Left colon (tissue), 2 donors: Measurements from ENCODE around the gene ZACN. TPM values are rescaled to one million over a fixed set of nuclear protein-coding genes. Genes with fewer than 3 reads are reported as not detected.

ENCODE experiments used
- ATAC-seq: fragments of 200-7000 bp; cut with Tn5 transposase; one replicate; pipeline ENCODE4 v1.9.1; 2020; ENCODE audit warnings: mild to moderate bottlenecking, moderate library complexity
- DNase-seq, 2 donors: peaks; one replicate each; pipeline ENCODE4 v3.0.0-alpha.2; 2020
- intact Hi-C, 2 donors: fragments of 100-400 bp; cut with DNase I in 1 of 2; cut with micrococcal nuclease in 1 of 2; formaldehyde crosslinking; loops; one replicate each; pipeline versions ENCODE4 v1.11.2 to v1.14.0; 2022; cut with DNase I, micrococcal nuclease
- total RNA-seq, 2 donors: library from RNA; stranded (reverse); fragmentation: NEBNext Ultra II Directional; extraction: Animal tissue kit (Norgen Biotek cat#: 25700); gene quantifications; one replicate each; pipeline ENCODE4 v1.2.1, GENCODE V29; 2021
- donor health status: DM: no; HTN: no; CAD: no.
- donor health status: DM: yes; HTN: yes; CAD: no.

Gene ZACN
- total RNA-seq, 2 donors from 2014 or later, result 0.22 TPM; not detected in 1

- DNase-seq, result no peak
- no peak for ATAC-seq
- intact Hi-C loops, result no loop called here
These were observed 11.6 kb downstream of the ZACN start for GRCh38 chr17:76090517-76091129.

- ATAC-seq (no peak), DNase-seq (no peak)
- intact Hi-C loops, result no loop called here
These were observed 12.7 kb downstream of the ZACN start for GRCh38 chr17:76091526-76092286.

GRCh38 chr17:76092526-76093413 is 13.8 kb downstream of the ZACN start:
- no peak for ATAC-seq
- intact Hi-C loops, result no loop called here
- no peak for DNase-seq

GRCh38 chr17:76094046-76094445 is 15.1 kb downstream of the ZACN start:
- DNase-seq, result peak in 1 of 2 donors; percentile 11
- no peak for ATAC-seq
- intact Hi-C loops, result no loop called here

DNA sequence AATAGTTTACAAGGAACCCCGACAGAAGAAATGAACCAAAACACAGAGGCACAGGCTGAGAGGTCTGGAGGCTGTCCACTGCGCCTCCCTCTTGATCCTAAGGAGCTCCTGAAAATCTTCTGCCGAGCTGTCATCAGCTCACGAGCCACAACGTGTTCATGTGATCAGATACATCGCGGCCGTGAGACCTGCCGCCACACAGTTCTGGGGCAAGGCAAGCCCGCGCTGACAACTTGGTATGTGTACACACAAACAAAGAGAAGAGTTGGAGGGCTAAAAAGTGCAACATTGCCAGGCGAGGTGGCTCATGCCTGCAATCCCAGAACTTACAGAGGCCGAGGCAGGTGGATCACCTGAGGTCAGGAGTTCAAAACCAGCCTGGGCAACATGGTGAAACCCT is 17.0 kb downstream of the ZACN start:
- intact Hi-C loops, result no loop called here
- no peak for DNase-seq
- no peak for ATAC-seq

DNA sequence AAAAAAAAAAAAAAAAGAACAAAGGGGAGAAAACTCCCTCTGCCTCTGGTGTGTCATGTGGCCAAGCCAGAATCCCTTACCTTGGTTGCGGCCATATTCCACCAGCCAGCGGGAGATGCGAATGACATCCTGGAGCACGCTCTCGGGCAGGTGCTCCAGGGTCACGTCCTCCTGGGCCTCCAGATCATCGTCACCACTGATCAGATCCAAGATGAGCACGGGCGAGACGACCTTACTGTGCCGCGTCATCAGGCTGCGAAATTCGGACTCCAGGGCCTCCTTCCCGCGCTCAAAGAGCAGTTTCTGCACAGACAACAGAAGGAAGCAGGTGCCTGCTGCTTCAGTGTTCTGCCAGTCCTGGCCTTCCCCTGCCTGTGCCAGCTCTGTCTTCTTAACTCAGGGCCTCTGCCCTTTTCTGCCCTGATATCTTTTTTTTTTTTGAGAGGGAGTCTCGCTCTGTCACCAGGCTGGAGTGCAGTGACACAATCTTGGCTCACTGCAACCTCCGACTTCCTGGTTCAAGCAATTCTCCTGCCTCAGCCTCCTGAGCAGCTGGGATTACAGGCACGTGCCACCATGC is 18.8 kb downstream of the ZACN start:
- DNase-seq (no peak), ATAC-seq (no peak)
- intact Hi-C loops, result no loop called here

DNA sequence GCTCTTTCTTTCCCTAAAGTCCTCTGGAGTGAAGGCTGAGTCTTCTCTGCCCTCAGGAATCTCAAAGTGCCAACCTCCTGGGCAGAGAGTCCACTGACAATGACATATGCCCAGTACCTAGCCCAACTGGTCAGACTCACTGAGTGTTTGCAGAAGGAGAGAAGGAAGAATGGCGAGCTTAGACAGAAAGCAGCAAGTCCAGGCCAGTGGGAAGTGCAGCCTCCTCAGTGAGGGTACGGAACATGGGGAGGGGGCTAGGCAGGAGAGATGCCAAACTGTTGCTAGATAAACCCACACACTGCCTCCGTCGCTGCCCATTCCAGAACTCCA is 23.9 kb downstream of the ZACN start:
- ATAC-seq (peak; percentile 22), DNase-seq (no peak)

GRCh38 chr17:76103274-76104139 is 24.5 kb downstream of the ZACN start, which contains the start of gene EXOC7:
TSS of gene EXOC7 (minus strand) at chr17:76103787. CDS start at chr17:76103692, 95 bp downstream.
- ATAC-seq (peak; percentile 90), DNase-seq (peak; percentile 88 to 93)
- intact Hi-C loops, result no loop called here

More for the DNA sequence above, 23.9 kb downstream of the ZACN start:
- intact Hi-C loops, result no loop called here

DNA sequence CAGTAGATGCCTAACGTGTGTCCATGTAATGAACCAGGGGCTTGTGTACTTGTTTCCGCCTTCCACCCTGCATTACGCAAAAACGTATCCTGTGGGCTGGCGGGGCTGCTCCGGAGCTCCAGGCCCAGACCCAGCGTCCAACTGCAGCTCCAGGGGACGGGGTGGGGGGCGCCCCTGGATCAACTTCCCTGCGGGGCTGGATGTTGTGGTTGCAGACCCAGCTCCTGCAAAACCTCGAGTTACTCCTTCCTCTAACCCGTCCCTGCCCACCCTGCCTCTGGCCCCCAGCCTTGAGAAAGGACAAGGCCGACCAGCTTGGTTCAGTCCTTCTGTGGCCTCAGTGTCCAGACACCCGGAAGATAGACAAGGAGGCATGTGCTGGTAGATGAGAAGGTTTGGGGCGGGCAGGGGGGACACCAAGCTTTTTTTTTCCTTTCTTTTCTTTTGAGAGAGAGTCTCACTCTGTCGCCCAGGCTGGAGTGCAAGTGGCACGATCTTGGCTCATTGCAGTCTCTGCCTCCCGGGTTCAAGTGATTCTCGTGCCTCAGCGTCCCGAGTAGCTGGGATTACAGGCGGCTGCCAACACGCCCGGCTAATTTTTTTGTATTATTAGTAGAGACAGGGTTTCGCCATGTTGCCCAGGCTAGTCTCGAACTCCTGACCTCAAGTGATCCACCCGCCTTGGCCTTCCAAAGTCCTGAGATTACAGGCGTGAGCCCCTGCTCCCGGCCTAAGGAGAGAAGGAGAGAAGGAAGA is 25.3 kb downstream of the ZACN start:
- ATAC-seq, result no peak
- intact Hi-C loops, result no loop called here

GRCh38 chr17:76104896-76105231 is 25.9 kb downstream of the ZACN start:
- ATAC-seq (no peak), DNase-seq (no peak)
- intact Hi-C loops, result no loop called here

More for the DNA sequence above, 25.3 kb downstream of the ZACN start:
- no peak for DNase-seq

GRCh38 chr17:76106703-76107102 is 27.7 kb downstream of the ZACN start:
- no peak for DNase-seq
- intact Hi-C loops, result no loop called here
- ATAC-seq, result no peak

DNA sequence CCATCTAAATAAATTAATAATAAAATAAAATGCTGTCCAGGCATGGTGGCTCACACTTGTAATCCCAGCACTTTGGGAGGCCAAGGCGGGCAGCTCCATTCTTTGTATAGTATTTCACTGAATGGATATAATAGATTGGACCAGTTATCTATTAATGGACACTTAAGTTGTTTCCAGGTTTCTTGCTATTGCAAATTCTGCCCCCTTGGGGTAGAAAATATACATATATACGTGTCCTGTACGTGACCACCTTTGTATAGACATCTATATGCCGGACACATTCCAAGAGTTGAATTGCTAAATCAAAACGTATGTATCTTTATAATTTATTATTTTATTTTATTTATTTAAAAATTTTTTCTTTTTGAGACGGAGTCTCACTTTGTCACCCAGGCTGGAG is 28.5 kb downstream of the ZACN start:
- intact Hi-C loops, result no loop called here
- ATAC-seq (no peak), DNase-seq (no peak)

DNA sequence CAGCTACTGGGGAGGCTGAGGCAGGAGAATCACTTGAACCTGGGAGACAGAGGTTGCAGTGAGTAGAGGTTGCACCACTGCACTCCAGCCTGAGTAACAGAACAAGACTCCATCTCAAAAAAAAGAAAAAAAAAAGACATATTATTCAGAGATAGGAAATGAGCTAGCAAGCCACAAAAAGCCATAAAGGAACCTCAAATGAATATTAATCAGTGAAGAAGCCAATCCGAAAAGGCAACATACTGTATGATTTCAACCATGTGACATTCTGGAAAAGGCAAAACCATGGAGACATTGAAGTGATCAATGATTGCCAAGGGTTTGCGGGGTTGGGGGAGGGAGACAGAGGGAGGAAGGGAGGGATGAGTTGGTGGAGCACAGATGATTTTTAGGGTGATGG is 33.0 kb downstream of the ZACN start:
- intact Hi-C loops, result loop anchor here in 1 of 2 donors (10.0 kb wide), 1 partner anchor 283 kb away; no protein-coding TSS in a partner anchor
- ATAC-seq, result no peak
- DNase-seq, result no peak

- DNase-seq, result no peak
- intact Hi-C loops, result loop anchor here in 1 of 2 donors (10.0 kb wide), 1 partner anchor 280 kb away; no protein-coding TSS in a partner anchor
- no peak for ATAC-seq
These were observed 36.3 kb downstream of the ZACN start for GRCh38 chr17:76115138-76115754.

- intact Hi-C loops, result loop anchor here (10.0 kb wide), 2 partner anchors 155 to 275 kb away; no protein-coding TSS in a partner anchor
- DNase-seq, result no peak
- no peak for ATAC-seq
These were observed 40.7 kb downstream of the ZACN start for GRCh38 chr17:76119409-76120371.

DNA sequence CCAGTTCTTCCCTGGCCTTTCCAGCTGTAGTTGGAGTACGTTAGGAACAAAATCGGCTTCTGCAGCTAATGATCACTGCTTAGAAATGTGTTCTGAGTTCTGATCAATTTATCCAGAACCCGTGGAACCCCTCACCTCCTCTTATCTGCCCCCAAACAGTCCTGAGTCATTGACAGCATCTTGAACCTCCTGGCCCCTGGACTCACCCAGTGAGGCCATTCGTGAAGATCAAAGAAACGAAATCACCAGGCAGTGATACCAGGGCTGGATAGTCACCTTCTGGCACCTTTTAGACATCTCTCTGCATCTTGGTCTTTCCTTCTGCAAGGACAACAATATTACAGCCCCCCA is 41.7 kb downstream of the ZACN start:
- DNase-seq (no peak), ATAC-seq (no peak)
- intact Hi-C loops, result loop anchor here in 1 of 2 donors (10.0 kb wide), 1 partner anchor 154 kb away; no protein-coding TSS in a partner anchor
